Measurements from ENCODE around the gene OTOGL.

OTOGL gene

GRCh38 chr12:80120994-80121393, 21.7 kb downstream of the OTOGL start:
- no peak for TF ChIP-seq REST (IDR thresholded peaks at IDR 0.05; ENCODE audit: insufficient read depth in 1 of 2, low read depth in 2 of 2, low read length in 2 of 2)
- no peak for TF ChIP-seq TAF1 (IDR thresholded peaks at IDR 0.05; ENCODE audit: borderline replicate concordance, insufficient read depth, low read length)
- no peak for TF ChIP-seq SIN3A (IDR thresholded peaks at IDR 0.05; ENCODE audit: borderline replicate concordance, insufficient read depth, low read length)
- TF ChIP-seq FOXP2 (optimal IDR thresholded peaks at IDR 0.05; ENCODE audit: borderline replicate concordance, extremely low read depth, extremely low read length, insufficient read depth), result no peak
- no peak for TF ChIP-seq POLR2AphosphoS5 (IDR thresholded peaks at IDR 0.05; ENCODE audit: low read depth, low read length)

- TF ChIP-seq SIN3A (IDR thresholded peaks at IDR 0.05; ENCODE audit: borderline replicate concordance, insufficient read depth, low read length), result no peak
- TF ChIP-seq POLR2AphosphoS5 (IDR thresholded peaks at IDR 0.05; ENCODE audit: low read depth, low read length), result no peak
- TF ChIP-seq FOXP2 (optimal IDR thresholded peaks at IDR 0.05; ENCODE audit: borderline replicate concordance, extremely low read depth, extremely low read length, insufficient read depth), result no peak
These were observed 22.3 kb downstream of the OTOGL start for GRCh38 chr12:80121661-80122060.

- TF ChIP-seq TAF1 (IDR thresholded peaks at IDR 0.05; ENCODE audit: borderline replicate concordance, insufficient read depth, low read length), result no peak
- TF ChIP-seq REST (IDR thresholded peaks at IDR 0.05; ENCODE audit: insufficient read depth in 1 of 2, low read depth in 2 of 2, low read length in 2 of 2), result no peak
- TF ChIP-seq POLR2AphosphoS5 (IDR thresholded peaks at IDR 0.05; ENCODE audit: low read depth, low read length), result no peak
- TF ChIP-seq SIN3A (IDR thresholded peaks at IDR 0.05; ENCODE audit: borderline replicate concordance, insufficient read depth, low read length), result no peak
- no peak for TF ChIP-seq FOXP2 (optimal IDR thresholded peaks at IDR 0.05; ENCODE audit: borderline replicate concordance, extremely low read depth, extremely low read length, insufficient read depth)
These were observed 30.7 kb downstream of the OTOGL start for GRCh38 chr12:80129895-80130530.

DNA sequence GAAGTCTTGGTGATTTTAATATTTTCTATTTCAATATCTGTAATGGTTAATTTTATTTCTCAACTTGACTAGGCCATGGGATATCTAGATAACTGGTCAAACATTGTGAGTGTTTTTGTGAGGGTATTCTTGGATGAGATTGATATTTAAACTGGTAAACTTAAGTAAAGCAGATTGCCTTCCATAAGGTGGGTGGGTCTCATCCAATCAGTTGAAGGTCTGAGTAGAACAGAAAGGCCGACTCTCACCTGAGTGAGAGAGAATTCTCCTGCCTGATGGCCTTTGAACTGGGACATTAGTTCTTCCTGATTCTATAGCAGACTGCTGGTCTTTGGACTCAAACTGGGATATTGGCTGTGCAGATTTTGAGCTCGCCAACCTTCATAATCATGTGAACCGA, 36.3 kb downstream of the OTOGL start:
- TF ChIP-seq SIN3A (IDR thresholded peaks at IDR 0.05; ENCODE audit: borderline replicate concordance, insufficient read depth, low read length) (no peak), FOXP2 (optimal IDR thresholded peaks at IDR 0.05; ENCODE audit: borderline replicate concordance, extremely low read depth, extremely low read length, insufficient read depth) (no peak), TAF1 (IDR thresholded peaks at IDR 0.05; ENCODE audit: borderline replicate concordance, insufficient read depth, low read length) (no peak), REST (IDR thresholded peaks at IDR 0.05; ENCODE audit: insufficient read depth in 1 of 2, low read depth in 2 of 2, low read length in 2 of 2) (no peak), POLR2AphosphoS5 (IDR thresholded peaks at IDR 0.05; ENCODE audit: low read depth, low read length) (no peak)

DNA sequence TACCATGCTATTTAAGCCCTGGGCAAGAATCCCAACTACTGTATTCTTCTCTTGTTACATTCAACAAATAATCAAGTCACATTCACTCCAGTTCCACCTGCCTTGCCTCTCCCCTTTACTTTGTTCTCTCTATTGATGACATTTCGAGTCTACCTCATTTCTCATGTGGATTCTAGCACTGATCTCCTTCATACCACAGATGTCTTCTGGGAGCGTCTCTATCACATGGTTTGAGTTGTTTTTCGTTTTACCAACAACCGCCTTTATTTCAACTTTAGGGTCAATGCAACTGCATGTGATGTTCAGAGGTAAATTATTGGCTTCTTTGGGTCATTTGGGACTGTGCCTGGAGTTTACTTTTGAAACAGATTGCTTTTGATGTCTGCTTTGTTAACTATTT, 40.7 kb downstream of the OTOGL start:
- no peak for TF ChIP-seq TAF1 (IDR thresholded peaks at IDR 0.05; ENCODE audit: borderline replicate concordance, insufficient read depth, low read length)
- TF ChIP-seq FOXP2 (optimal IDR thresholded peaks at IDR 0.05; ENCODE audit: borderline replicate concordance, extremely low read depth, extremely low read length, insufficient read depth), result no peak
- no peak for TF ChIP-seq SIN3A (IDR thresholded peaks at IDR 0.05; ENCODE audit: borderline replicate concordance, insufficient read depth, low read length)
- TF ChIP-seq POLR2AphosphoS5 (IDR thresholded peaks at IDR 0.05; ENCODE audit: low read depth, low read length), result no peak
- TF ChIP-seq REST (IDR thresholded peaks at IDR 0.05; ENCODE audit: insufficient read depth in 1 of 2, low read depth in 2 of 2, low read length in 2 of 2), result no peak
